PC-3 (cell line): Measurements from ENCODE around the gene ITSN1. TPM values are rescaled to one million over a fixed set of nuclear protein-coding genes. Genes with fewer than 3 reads are reported as not detected.
"Not testable (repeated sequence)": the region's sequence is repeated elsewhere in the genome, so short reads cannot be mapped to it uniquely, and the experiment has no call there.

Source experiments
- ATAC-seq: fragments of 200-7000 bp; cut with Tn5 transposase; 2 replicates; pipeline ENCODE4 v1.9.1; 2020; ENCODE audit warnings: mild to moderate bottlenecking, moderate library complexity
- BruUV-seq: library from RNA; stranded (reverse); fragments of 400-500 nt; replicated peaks from 2 replicates; lab custom pipeline; 2021; lab: Mats Ljungman, UMichigan
- CTCF ChIA-PET: fragments of 300-600 bp; sonication (Branson Sonifier 250); formaldehyde crosslinking; loops from one replicate; lab custom pipeline; 2022; ENCODE audit warnings: antibody characterized with exemption; lab: Charles Lee
- POLR2A ChIA-PET: fragments of 300-600 bp; sonication (Branson Sonifier 250); formaldehyde crosslinking; loops from one replicate; lab custom pipeline; 2022; ENCODE audit warnings: antibody characterized with exemption; ENCODE audit not compliant: unreplicated experiment; lab: Charles Lee
- DNase-seq: peaks from one replicate; pipeline ENCODE4 v3.0.0-alpha.2; 2015
- H2AFZ ChIP-seq: fragments of 300-600 bp; sonication (generic); 2 replicates; pipeline ENCODE4 v1.6.0; 2016; ENCODE audit warnings: antibody characterized with exemption, low read length
- H3F3A ChIP-seq: fragments of 300-600 bp; sonication (generic); one replicate; pipeline ENCODE4 v1.6.0; 2017; ENCODE audit warnings: antibody characterized with exemption, low read length, control low read depth, mild to moderate bottlenecking; ENCODE audit not compliant: unreplicated experiment
- H3K27ac ChIP-seq: fragments of 300-600 bp; sonication (generic); 2 replicates; pipeline ENCODE4 v1.5.1; 2016; ENCODE audit warnings: mild to moderate bottlenecking, low read length
- H3K27me3 ChIP-seq: fragments of 300-600 bp; sonication (generic); 2 replicates; pipeline ENCODE4 v1.6.1; 2016; ENCODE audit warnings: low read length, mixed read lengths
- H3K36me3 ChIP-seq: fragments of 300-600 bp; sonication (generic); 2 replicates; pipeline ENCODE4 v1.6.1; 2016; ENCODE audit warnings: low read depth, mixed run types, low read length, mixed read lengths
- H3K4me1 ChIP-seq: fragments of 300-600 bp; sonication (generic); 2 replicates; pipeline ENCODE4 v1.5.1; 2016; ENCODE audit warnings: low read length; ENCODE audit not compliant: insufficient read depth
- H3K4me2 ChIP-seq: fragments of 300-600 bp; sonication (generic); 2 replicates; pipeline ENCODE4 v1.6.0; 2016; ENCODE audit warnings: low read length
- H3K4me3 ChIP-seq: fragments of 300-600 bp; sonication (generic); 2 replicates; pipeline ENCODE4 v1.5.1; 2016; ENCODE audit warnings: mild to moderate bottlenecking, low read length, mixed read lengths
- H3K79me2 ChIP-seq: fragments of 300-600 bp; sonication (generic); 2 replicates; pipeline ENCODE4 v1.6.1; 2017; ENCODE audit warnings: low read length, mixed read lengths
- H3K9ac ChIP-seq: fragments of 300-600 bp; sonication (generic); 2 replicates; pipeline ENCODE4 v1.6.0; 2016; ENCODE audit warnings: mild to moderate bottlenecking, low read length
- H3K9me2 ChIP-seq: fragments of 300-600 bp; sonication (generic); replicated peaks from 2 replicates; pipeline ENCODE4 v1.6.1; 2016; ENCODE audit warnings: mixed run types, low read length, mixed read lengths
- H3K9me3 ChIP-seq: fragments of 300-600 bp; sonication (generic); 2 replicates; pipeline ENCODE4 v1.6.1; 2016; ENCODE audit warnings: low read length, mixed read lengths
- H4K20me1 ChIP-seq: fragments of 300-600 bp; sonication (generic); 2 replicates; pipeline ENCODE4 v1.6.1; 2016; ENCODE audit warnings: low read length, mixed read lengths
- CTCF ChIP-seq: fragments of 300-600 bp; sonication (generic); conservative IDR thresholded peaks from 2 replicates; pipeline ENCODE4 v1.5.1; 2017; ENCODE audit warnings: antibody characterized with exemption, low read depth, mild to moderate bottlenecking, low read length
- EZH2 ChIP-seq: fragments of 300-600 bp; sonication (generic); IDR thresholded peaks from one replicate; pipeline ENCODE4 v1.6.1; 2017; ENCODE audit warnings: antibody characterized with exemption, mild to moderate bottlenecking, low read length; ENCODE audit not compliant: unreplicated experiment
- EZH2phosphoT487 ChIP-seq: fragments of 300-600 bp; sonication (generic); IDR thresholded peaks from 2 replicates; pipeline ENCODE4 v1.6.1; 2018; ENCODE audit warnings: mild to moderate bottlenecking, antibody characterized with exemption, low read length, borderline replicate concordance
- intact Hi-C: fragments of 100-400 bp; cut with micrococcal nuclease; formaldehyde crosslinking; loops from 2 replicates; pipeline ENCODE4 v1.9.0; 2023
- total RNA-seq: library from RNA; depleted of rRNA; stranded (reverse); fragments of >200 nt; gene quantifications from 2 replicates; pipeline ENCODE4 v1.2.3, GENCODE V29; 2014

ITSN1 gene
- total RNA-seq, 1 experiment from 2014 or later, result 45.6 TPM

GRCh38 chr21:33924766-33925100 lies 282.4 kb downstream of the ITSN1 start:
- Histone ChIP-seq H3K27ac (no peak overlapping the region), H3K4me2 (peak overlapping the region; percentile 0; the same call in 1 of the 2 replicates), H3K4me3 (no peak overlapping the region), H3K9me2 (no peaks in the 10 kb centered on the region), H3K36me3 (no peaks in the 10 kb centered on the region), H3K9ac (no peak overlapping the region), H3K79me2 (no peaks in the 10 kb centered on the region), H3F3A (no peaks in the 10 kb centered on the region), H3K9me3 (no peaks in the 10 kb centered on the region), H3K4me1 (peaks cover 11% of the 10 kb centered on the region), H2AFZ (peak overlapping the region; percentile 66; the same call in 1 of the 2 replicates), H3K27me3 (no peaks in the 10 kb centered on the region), H4K20me1 (no peaks in the 10 kb centered on the region)
- intact Hi-C loops, result loop anchor here (2.0 to 5.0 kb wide), 5 partner anchors 52 to 426 kb away; partner anchors contain the start of genes MRPS6 and SLC5A3
- BruUV-seq, result no TSS peak
- ATAC-seq (peak; percentile 74), DNase-seq (peak; percentile 74)
- ChIA-PET POLR2A (no interaction called here), CTCF (interaction anchor here (0.6 to 3.0 kb wide), 6 partner anchors 23 to 431 kb away, joined by 4 to 50 read pairs (median 6); no protein-coding TSS in a partner anchor)
- no peak for TF ChIP-seq EZH2
- TF ChIP-seq CTCF, result no peak
- TF ChIP-seq EZH2phosphoT487, result no peak

DNA sequence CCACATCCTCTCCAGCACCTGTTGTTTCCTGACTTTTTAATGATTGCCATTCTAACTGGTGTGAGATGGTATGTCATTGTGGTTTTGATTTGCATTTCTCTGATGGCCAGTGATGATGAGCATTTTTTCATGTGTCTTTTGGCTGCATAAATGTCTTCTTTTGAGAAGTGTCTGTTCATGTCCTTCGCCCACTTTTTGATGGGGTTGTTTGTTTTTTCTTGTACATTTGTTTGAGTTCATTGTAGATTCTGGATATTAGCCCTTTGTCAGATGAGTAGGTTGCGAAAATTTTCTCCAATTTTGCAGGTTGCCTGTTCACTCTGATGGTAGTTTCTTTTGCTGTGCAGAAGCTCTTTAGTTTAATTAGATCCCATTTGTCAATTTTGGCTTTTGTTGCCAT lies 283.9 kb downstream of the ITSN1 start:
- H2AFZ ChIP-seq, H3K27me3 ChIP-seq, DNase-seq, H3K9me3 ChIP-seq, H4K20me1 ChIP-seq, H3K36me3 ChIP-seq, CTCF ChIA-PET, H3K4me2 ChIP-seq, intact Hi-C loops, H3K9ac ChIP-seq, POLR2A ChIA-PET, H3K27ac ChIP-seq, BruUV-seq, H3F3A ChIP-seq, ATAC-seq, H3K9me2 ChIP-seq, H3K4me3 ChIP-seq, H3K79me2 ChIP-seq: not testable (repeated sequence)
- H3K4me1 ChIP-seq, result peaks cover 11% of the 10 kb centered on the region

- ATAC-seq (peak; percentile 82), DNase-seq (peak; percentile 64)
- CTCF ChIA-PET, H3K9me2 ChIP-seq, intact Hi-C loops, H3K36me3 ChIP-seq, H3K9me3 ChIP-seq, H4K20me1 ChIP-seq, H3F3A ChIP-seq, H3K27me3 ChIP-seq: not testable (repeated sequence)
- Histone ChIP-seq H3K79me2 (peaks cover 35% of the 10 kb centered on the region), H3K4me2 (peak overlapping the region; percentile 85), H3K4me3 (peak overlapping the region; percentile 88), H3K4me1 (peaks cover 13% of the 10 kb centered on the region), H2AFZ (peak overlapping the region; percentile 83), H3K9ac (peak overlapping the region; percentile 89), H3K27ac (peak overlapping the region; percentile 86)
- TSS peak; percentile 68 for BruUV-seq
- POLR2A ChIA-PET, result interaction anchor here (0.6 to 0.7 kb wide), 2 partner anchors 16 to 38 kb away, joined by 3 read pairs; no protein-coding TSS in a partner anchor
Measured at GRCh38 chr21:33931052-33931798, 288.9 kb downstream of the ITSN1 start.
